ENCODE data around the gene CDSN.

CDSN gene

DNA sequence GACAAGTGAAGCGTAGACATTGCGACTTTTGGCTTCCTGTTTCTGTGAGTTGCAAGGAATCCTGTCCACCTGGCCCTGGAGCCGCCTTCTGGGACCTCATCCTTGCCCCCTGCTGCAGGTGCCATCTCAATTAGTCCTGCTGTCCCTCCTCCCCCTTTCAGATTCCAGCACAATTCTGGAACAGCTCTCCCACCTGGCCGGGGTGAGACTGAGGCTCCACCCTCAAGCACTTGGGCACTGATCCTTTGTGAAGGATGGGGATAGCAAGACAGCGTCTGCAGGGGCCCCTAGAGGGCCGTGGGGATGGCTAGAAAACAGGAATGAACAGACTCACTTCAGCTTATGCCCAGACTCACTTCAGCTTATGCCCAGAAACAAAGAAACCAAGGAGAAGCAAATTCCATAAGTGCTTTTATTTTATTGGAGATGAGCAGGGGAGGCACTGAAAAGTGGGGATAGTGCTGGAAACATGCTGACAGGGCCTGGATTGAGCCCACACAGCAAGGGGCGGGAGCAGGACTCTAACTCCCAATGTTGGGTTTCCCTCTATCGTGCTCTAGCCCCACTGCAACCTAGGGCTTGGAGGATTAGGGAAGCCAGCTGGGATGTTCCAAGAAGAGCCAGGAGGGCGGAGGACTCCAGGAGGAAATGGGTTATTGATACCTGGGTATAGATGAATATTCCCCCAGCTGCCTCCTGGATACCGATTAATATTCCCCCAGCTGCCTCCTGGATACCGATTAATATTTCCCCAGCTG is 9.2 kb downstream of the CDSN start:
- TF ChIP-seq, protein P1, sequence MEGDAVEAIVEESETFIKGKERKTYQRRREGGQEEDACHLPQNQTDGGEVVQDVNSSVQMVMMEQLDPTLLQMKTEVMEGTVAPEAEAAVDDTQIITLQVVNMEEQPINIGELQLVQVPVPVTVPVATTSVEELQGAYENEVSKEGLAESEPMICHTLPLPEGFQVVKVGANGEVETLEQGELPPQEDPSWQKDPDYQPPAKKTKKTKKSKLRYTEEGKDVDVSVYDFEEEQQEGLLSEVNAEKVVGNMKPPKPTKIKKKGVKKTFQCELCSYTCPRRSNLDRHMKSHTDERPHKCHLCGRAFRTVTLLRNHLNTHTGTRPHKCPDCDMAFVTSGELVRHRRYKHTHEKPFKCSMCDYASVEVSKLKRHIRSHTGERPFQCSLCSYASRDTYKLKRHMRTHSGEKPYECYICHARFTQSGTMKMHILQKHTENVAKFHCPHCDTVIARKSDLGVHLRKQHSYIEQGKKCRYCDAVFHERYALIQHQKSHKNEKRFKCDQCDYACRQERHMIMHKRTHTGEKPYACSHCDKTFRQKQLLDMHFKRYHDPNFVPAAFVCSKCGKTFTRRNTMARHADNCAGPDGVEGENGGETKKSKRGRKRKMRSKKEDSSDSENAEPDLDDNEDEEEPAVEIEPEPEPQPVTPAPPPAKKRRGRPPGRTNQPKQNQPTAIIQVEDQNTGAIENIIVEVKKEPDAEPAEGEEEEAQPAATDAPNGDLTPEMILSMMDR (IDR thresholded peaks at IDR 0.05; ENCODE audit: control insufficient read depth, extremely low read depth, insufficient read depth) = no peak
- H3K4me3 ChIP-seq (ENCODE audit: low read depth, low read length) = no peak overlapping the region

DNA sequence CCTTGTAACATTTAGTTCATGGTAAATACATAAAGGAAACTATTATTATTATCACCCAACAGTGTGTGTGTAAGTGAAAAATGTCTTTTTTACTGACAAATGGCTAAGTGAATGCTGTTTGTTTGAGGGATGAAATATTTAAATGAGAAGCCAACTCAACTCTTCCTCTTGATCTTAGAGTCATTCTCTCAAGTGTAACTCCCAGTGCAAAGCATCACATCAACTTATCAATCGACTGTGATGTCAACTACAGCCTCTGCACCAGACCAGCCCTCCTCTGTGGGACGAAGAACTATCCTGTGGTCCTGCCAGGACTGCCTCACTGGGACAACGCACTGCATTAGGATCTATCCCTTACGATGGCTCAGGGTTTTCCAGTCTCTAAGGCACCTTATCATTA is 13.2 kb downstream of the CDSN start:
- TF ChIP-seq, protein P1 (IDR thresholded peaks at IDR 0.05; ENCODE audit: control insufficient read depth, extremely low read depth, insufficient read depth) = no peak
- H3K4me3 ChIP-seq (ENCODE audit: low read depth, low read length) = no peak overlapping the region
- DNase-seq (ENCODE audit: low read depth) = no peak

More for the DNA sequence above, 9.2 kb downstream of the CDSN start:
- no peak for DNase-seq (ENCODE audit: low read depth)

DNA sequence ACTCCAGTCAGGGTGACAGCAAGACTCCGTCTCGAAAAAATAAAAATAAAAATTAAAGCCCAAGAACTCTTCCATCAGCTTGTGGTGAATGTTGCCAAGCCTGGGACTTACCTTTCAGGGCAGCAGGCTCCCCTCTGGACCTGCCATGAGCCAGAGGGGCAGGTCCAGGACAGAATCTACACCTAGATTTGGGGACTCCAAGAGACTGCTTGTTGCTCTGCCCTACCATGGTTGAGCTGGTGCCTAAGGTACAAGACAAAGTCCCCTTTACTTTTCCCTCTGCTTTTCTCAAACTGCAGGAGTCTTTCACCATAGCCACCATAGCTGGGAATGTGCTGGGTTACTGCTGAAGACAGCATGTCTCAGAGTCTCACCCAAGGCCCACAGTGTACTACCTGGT is 17.1 kb downstream of the CDSN start:
- no peak for DNase-seq (ENCODE audit: low read depth)
- H3K4me3 ChIP-seq (ENCODE audit: low read depth, low read length) = no peak overlapping the region
- TF ChIP-seq, protein P1 (IDR thresholded peaks at IDR 0.05; ENCODE audit: control insufficient read depth, extremely low read depth, insufficient read depth) = no peak

DNA sequence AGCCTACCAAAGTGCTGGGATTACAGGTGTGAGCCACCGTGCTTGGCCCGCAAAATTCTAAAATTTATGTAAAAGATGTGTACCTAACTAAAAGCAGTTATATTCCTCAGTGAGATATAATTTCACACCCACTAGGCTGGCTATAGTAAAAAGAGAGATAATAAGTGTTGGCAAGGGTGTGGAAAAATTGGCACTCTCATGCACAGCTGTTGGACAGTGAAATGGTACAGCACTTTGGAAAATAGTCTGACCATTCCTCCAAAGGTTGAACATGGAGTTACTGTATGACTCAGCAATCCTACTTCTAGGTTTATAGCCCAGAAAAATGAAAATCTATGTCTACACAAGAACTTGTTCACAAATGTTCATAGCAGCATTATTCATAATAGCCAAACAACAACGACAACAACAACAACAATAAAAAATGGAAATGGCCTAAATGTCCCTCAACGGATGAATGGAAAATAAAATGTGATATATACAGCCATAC is 21.8 kb downstream of the CDSN start:
- DNase-seq (ENCODE audit: low read depth) = no peak
- TF ChIP-seq, protein P1 (IDR thresholded peaks at IDR 0.05; ENCODE audit: control insufficient read depth, extremely low read depth, insufficient read depth) = no peak

DNA sequence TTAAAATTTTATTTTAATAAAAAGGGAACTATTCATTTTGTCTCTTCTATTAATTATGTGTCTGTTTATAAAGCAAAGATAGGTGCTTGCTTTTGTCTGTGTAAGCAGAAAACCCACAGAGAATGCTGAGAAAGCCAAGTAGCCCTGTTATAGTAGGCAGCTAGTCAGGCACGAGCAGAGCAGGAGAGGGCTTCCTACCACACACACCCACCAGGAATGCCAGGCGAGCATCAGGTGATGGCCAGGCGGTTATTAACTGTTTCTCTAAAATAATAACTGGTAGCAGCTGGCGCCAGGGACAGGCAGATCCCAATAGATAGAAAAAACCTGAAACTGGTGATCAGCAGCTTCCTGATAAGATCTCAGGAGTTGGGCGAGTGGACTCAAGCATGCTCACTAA is 23.6 kb downstream of the CDSN start:
- H3K4me3 ChIP-seq (ENCODE audit: low read depth, low read length) = no peak overlapping the region
- TF ChIP-seq, protein P1 (IDR thresholded peaks at IDR 0.05; ENCODE audit: control insufficient read depth, extremely low read depth, insufficient read depth) = no peak
- DNase-seq (ENCODE audit: low read depth) = no peak

More for the DNA sequence above, 21.8 kb downstream of the CDSN start:
- H3K4me3 ChIP-seq (ENCODE audit: low read depth, low read length) = no peak overlapping the region

DNA sequence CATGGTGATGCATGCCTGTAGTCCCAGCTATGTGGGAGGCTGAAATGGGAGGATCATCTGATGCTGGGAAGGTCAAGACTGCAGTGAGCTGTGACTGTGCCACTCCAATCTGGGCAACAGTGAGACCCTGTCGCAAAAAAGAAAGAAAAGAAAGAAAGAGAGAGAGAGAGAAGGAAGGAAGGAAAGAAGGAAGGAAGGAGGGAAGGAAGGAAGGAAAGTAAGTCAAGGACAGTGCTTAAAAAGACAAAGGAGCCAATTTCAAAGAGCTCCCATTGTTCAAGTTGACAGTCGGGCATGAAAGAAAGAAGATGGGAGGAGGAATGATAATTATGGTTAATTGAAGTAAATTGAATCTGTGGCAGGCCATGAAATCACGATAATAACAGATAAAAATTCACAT is 24.0 kb downstream of the CDSN start:
- DNase-seq (ENCODE audit: low read depth) = no peak
- H3K4me3 ChIP-seq (ENCODE audit: low read depth, low read length) = no peak overlapping the region
- TF ChIP-seq, protein P1 (IDR thresholded peaks at IDR 0.05; ENCODE audit: control insufficient read depth, extremely low read depth, insufficient read depth) = no peak

Data from LNCaP clone FGC (cell line).